A204.1 (cell line): ENCODE data around the gene PNRC1.
"Not testable (repeated sequence)": the region's sequence is repeated elsewhere in the genome, so short reads cannot be mapped to it uniquely, and the experiment has no call there.

Experiments
- FAIRE-seq: peaks from 2 replicates; lab custom pipeline; 2012; peaks lifted over from hg19 to GRCh38; lab: Jason Lieb, UNC

PNRC1 gene

GRCh38 chr6:89059227-89059626 is 21.3 kb upstream of the PNRC1 start:
- no peak for FAIRE-seq

GRCh38 chr6:89063881-89064280 is 16.7 kb upstream of the PNRC1 start:
- FAIRE-seq = no peak

GRCh38 chr6:89064931-89065330 is 15.6 kb upstream of the PNRC1 start:
- not testable (repeated sequence) for FAIRE-seq

- FAIRE-seq = not testable (repeated sequence)
Measured at GRCh38 chr6:89066121-89066520, 14.4 kb upstream of the PNRC1 start.

GRCh38 chr6:89066940-89067646 is 13.5 kb upstream of the PNRC1 start:
- no peak for FAIRE-seq

- no peak for FAIRE-seq
Measured at GRCh38 chr6:89067796-89068195, 12.8 kb upstream of the PNRC1 start.

- no peak for FAIRE-seq
Measured at GRCh38 chr6:89068695-89069094, 11.9 kb upstream of the PNRC1 start.

- FAIRE-seq = no peak
Measured at GRCh38 chr6:89069536-89070163, 10.9 kb upstream of the PNRC1 start.

- FAIRE-seq = no peak
Measured at GRCh38 chr6:89071036-89071435, 9.5 kb upstream of the PNRC1 start.

GRCh38 chr6:89073014-89073620 is 7.4 kb upstream of the PNRC1 start:
- no peak for FAIRE-seq

GRCh38 chr6:89073840-89074239 is 6.7 kb upstream of the PNRC1 start:
- FAIRE-seq = no peak

- FAIRE-seq = no peak
Measured at GRCh38 chr6:89079511-89080234, 878 bp upstream of the PNRC1 start.

GRCh38 chr6:89081129-89081422 is 525 bp downstream of the PNRC1 start:
- no peak for FAIRE-seq

- FAIRE-seq = no peak
Measured at GRCh38 chr6:89081423-89082322, 1.1 kb downstream of the PNRC1 start.

- no peak for FAIRE-seq
Measured at GRCh38 chr6:89082486-89082891, 1.9 kb downstream of the PNRC1 start.

GRCh38 chr6:89084542-89084941 is 4.0 kb downstream of the PNRC1 start:
- no peak for FAIRE-seq

- FAIRE-seq = no peak
Measured at GRCh38 chr6:89084954-89085353, 4.4 kb downstream of the PNRC1 start.

GRCh38 chr6:89085409-89086205 is 5.1 kb downstream of the PNRC1 start:
- FAIRE-seq = no peak

GRCh38 chr6:89087881-89088280 is 7.3 kb downstream of the PNRC1 start:
- no peak for FAIRE-seq

- FAIRE-seq = no peak
Measured at GRCh38 chr6:89098461-89098860, 17.9 kb downstream of the PNRC1 start.

GRCh38 chr6:89100114-89100513 is 19.6 kb downstream of the PNRC1 start:
- FAIRE-seq = no peak
